CD4-positive, alpha-beta memory T cell (primary cell): ENCODE measurements around the gene CD300LF. TPM values are rescaled to one million over a fixed set of nuclear protein-coding genes. Genes with fewer than 3 reads are reported as not detected.

ENCODE experiments used
- CTCF ChIA-PET: fragments of 350-600 bp; sonication (Branson Sonifier 250); formaldehyde crosslinking; loops from one replicate; lab custom pipeline; 2021; ENCODE audit warnings: inconsistent platforms; ENCODE audit not compliant: partially characterized antibody; lab: Charles Lee
- POLR2A ChIA-PET: fragments of 350-600 bp; sonication (Branson Sonifier 250); formaldehyde crosslinking; loops from one replicate; lab custom pipeline; 2021; ENCODE audit not compliant: partially characterized antibody; lab: Charles Lee
- DNase-seq, 5 donors: peaks; one replicate each; pipeline versions ENCODE4 v3.0.0 to v3.0.0-alpha.2; 2020 to 2022; ENCODE audit warnings: mixed read lengths in 1 of 5
- H3K27ac ChIP-seq: one replicate; pipeline ENCODE4 v1.7.0; 2013; ENCODE audit warnings: low read depth, low read length
- H3K27me3 ChIP-seq: 2 replicates; pipeline ENCODE4 v1.7.0; 2013; ENCODE audit warnings: mild to moderate bottlenecking, low read length, moderate library complexity; ENCODE audit not compliant: insufficient read depth
- H3K36me3 ChIP-seq: 2 replicates; pipeline ENCODE4 v1.7.0; 2013; ENCODE audit warnings: mild to moderate bottlenecking, low read length, moderate library complexity; ENCODE audit not compliant: insufficient read depth
- H3K4me1 ChIP-seq: 2 replicates; pipeline ENCODE4 v1.7.0; 2013; ENCODE audit warnings: mild to moderate bottlenecking, low read length, moderate library complexity; ENCODE audit not compliant: insufficient read depth
- H3K4me3 ChIP-seq, 2 donors: one replicate each; pipeline ENCODE4 v1.7.0; 2013; ENCODE audit warnings: low read length in 2 of 2, mild to moderate bottlenecking in 1 of 2
- H3K9me3 ChIP-seq, 2 donors: one replicate each; pipeline ENCODE4 v1.7.0; 2013; ENCODE audit warnings: low read length in 2 of 2, control low read depth in 1 of 2; ENCODE audit not compliant: control insufficient read depth in 1 of 2
- H3K27ac Mint-ChIP-seq, 7 donors: one replicate each; pipeline ENCODE4 v1.8.0; 2020 to 2021; ENCODE audit warnings: mixed read lengths in 7 of 7, mild to moderate bottlenecking in 6 of 7, inconsistent platforms in 3 of 7, moderate library complexity in 3 of 7
- H3K27me3 Mint-ChIP-seq, 2 donors: one replicate each; pipeline ENCODE4 v1.8.0; 2020 to 2021; ENCODE audit warnings: mixed read lengths in 2 of 2
- H3K36me3 Mint-ChIP-seq, 2 donors: one replicate each; pipeline ENCODE4 v1.8.0; 2020 to 2021; ENCODE audit warnings: mixed read lengths in 2 of 2, inconsistent platforms in 1 of 2, mild to moderate bottlenecking in 1 of 2
- H3K4me1 Mint-ChIP-seq, 4 donors: one replicate each; pipeline ENCODE4 v1.8.0; 2020 to 2021; ENCODE audit warnings: mixed read lengths in 4 of 4, mild to moderate bottlenecking in 1 of 4
- H3K4me3 Mint-ChIP-seq, 8 donors: one replicate each; pipeline ENCODE4 v1.8.0; 2020 to 2021; ENCODE audit warnings: mixed read lengths in 8 of 8, mild to moderate bottlenecking in 7 of 8, moderate library complexity in 6 of 8, inconsistent platforms in 3 of 8
- H3K9me3 Mint-ChIP-seq, 8 donors: one replicate each; pipeline ENCODE4 v1.8.0; 2020 to 2021; ENCODE audit warnings: mixed read lengths in 8 of 8, mild to moderate bottlenecking in 5 of 8, inconsistent platforms in 3 of 8, moderate library complexity in 1 of 8
- intact Hi-C: fragments of 100-400 bp; cut with micrococcal nuclease; formaldehyde crosslinking; loops from one replicate; pipeline ENCODE4 v1.15.1; 2023
- polyA plus RNA-seq, 2 donors: library from polyadenylated mRNA; unstranded; fragments of 300-500 nt; fragmentation: Illumina TruSeq; gene quantifications; one replicate each; pipeline ENCODE4 v1.2.3, GENCODE V29; 2021
- total RNA-seq, 2 experiments: library from RNA; stranded (reverse); gene quantifications; one replicate each; pipeline ENCODE4 v1.2.3, GENCODE V29; 2021

The CD300LF gene
- total and polyA plus RNA-seq, 4 experiments from 2014 or later = 0.23 TPM; not detected in 3

- no peak for DNase-seq
- no peaks in the 10 kb centered on the region for H3K36me3 Mint-ChIP-seq
- no peaks in the 10 kb centered on the region for H3K9me3 ChIP-seq
- no peaks in the 10 kb centered on the region for H3K36me3 ChIP-seq
- H3K27me3 Mint-ChIP-seq = peaks cover 3 to 5% of the 10 kb centered on the region in 2 donors
- CTCF ChIA-PET = interaction anchor here (1.0 to 1.6 kb wide), 4 partner anchors 9 to 45 kb away, joined by 4 to 7 read pairs (median 5); no protein-coding TSS in a partner anchor
- intact Hi-C loops = no loop called here
- H3K27ac ChIP-seq = no peak overlapping the region
- no peak overlapping the region for H3K4me3 ChIP-seq
- POLR2A ChIA-PET = interaction anchor here (0.9 kb wide), 1 partner anchor 36 kb away, joined by 3 read pairs; no protein-coding TSS in a partner anchor
- no peaks in the 10 kb centered on the region for H3K27me3 ChIP-seq
- no peak overlapping the region for H3K4me3 Mint-ChIP-seq
- H3K4me1 Mint-ChIP-seq = no peaks in the 10 kb centered on the region
- H3K27ac Mint-ChIP-seq = no peak overlapping the region
- H3K4me1 ChIP-seq = no peaks in the 10 kb centered on the region
- no peaks in the 10 kb centered on the region for H3K9me3 Mint-ChIP-seq
These were observed 10.4 kb downstream of the CD300LF start for GRCh38 chr17:74702116-74702871.

GRCh38 chr17:74699236-74699635, 13.5 kb downstream of the CD300LF start:
- no peaks in the 10 kb centered on the region for H3K9me3 ChIP-seq
- H3K27me3 ChIP-seq = no peaks in the 10 kb centered on the region
- H3K36me3 ChIP-seq = no peaks in the 10 kb centered on the region
- H3K4me1 ChIP-seq = no peaks in the 10 kb centered on the region
- no peak overlapping the region for H3K4me3 ChIP-seq
- H3K27ac ChIP-seq = no peak overlapping the region
- H3K4me1 Mint-ChIP-seq = no peaks in the 10 kb centered on the region
- H3K27ac Mint-ChIP-seq = no peak overlapping the region
- intact Hi-C loops = no loop called here
- no peak for DNase-seq
- no peak overlapping the region for H3K4me3 Mint-ChIP-seq
- peaks cover 1 to 5% of the 10 kb centered on the region in 2 donors for H3K27me3 Mint-ChIP-seq
- ChIA-PET CTCF (no interaction called here), POLR2A (no interaction called here)
- no peaks in the 10 kb centered on the region for H3K9me3 Mint-ChIP-seq
- peaks cover 0 to 3% of the 10 kb centered on the region in 2 donors for H3K36me3 Mint-ChIP-seq

GRCh38 chr17:74698069-74698468, 14.7 kb downstream of the CD300LF start:
- H3K36me3 ChIP-seq = no peaks in the 10 kb centered on the region

DNA sequence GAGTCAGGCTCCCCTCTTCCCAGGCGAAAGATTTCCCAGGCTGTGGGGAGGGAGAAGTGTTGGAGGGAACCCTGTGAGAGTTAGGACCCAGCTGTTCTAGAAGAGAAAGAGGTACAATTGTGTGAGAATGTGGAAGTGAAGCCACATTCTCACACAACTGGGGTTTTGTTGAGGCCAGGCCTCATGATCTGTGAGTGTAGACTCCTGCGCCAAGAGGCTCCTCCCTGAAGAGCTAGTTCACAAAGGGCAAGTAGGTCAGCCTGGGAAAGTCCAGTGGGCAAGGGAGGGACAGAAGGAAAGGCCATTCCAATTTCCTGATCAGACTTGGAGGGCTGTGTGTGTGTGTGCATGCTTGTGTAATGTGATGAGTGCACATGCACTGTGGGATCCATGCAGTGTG, 15.2 kb downstream of the CD300LF start:
- no peaks in the 10 kb centered on the region for H3K27me3 ChIP-seq
- H3K27ac ChIP-seq = no peak overlapping the region
- Mint-ChIP-seq H3K4me3 (no peak overlapping the region), H3K27me3 (peaks cover 1 to 8% of the 10 kb centered on the region in 2 donors), H3K9me3 (peaks cover 0 to 3% (median 0%) of the 10 kb centered on the region in 8 donors), H3K36me3 (peaks cover 0 to 4% of the 10 kb centered on the region in 2 donors), H3K27ac (no peak overlapping the region), H3K4me1 (no peaks in the 10 kb centered on the region)
- H3K4me1 ChIP-seq = no peaks in the 10 kb centered on the region
- H3K4me3 ChIP-seq = no peak overlapping the region
- intact Hi-C loops = no loop called here
- no peak for DNase-seq
- CTCF ChIA-PET = no interaction called here
- no peaks in the 10 kb centered on the region for H3K36me3 ChIP-seq
- H3K9me3 ChIP-seq = no peaks in the 10 kb centered on the region
- POLR2A ChIA-PET = interaction anchor here (0.8 kb wide), 1 partner anchor 40 kb away, joined by 3 read pairs; no protein-coding TSS in a partner anchor

More at GRCh38 chr17:74698069-74698468, 14.7 kb downstream of the CD300LF start:
- Histone ChIP-seq H3K9me3 (no peaks in the 10 kb centered on the region), H3K4me1 (no peaks in the 10 kb centered on the region), H3K4me3 (no peak overlapping the region), H3K27me3 (no peaks in the 10 kb centered on the region), H3K27ac (no peak overlapping the region)
- no peak overlapping the region for H3K4me3 Mint-ChIP-seq
- intact Hi-C loops = no loop called here
- POLR2A ChIA-PET = interaction anchor here (0.8 kb wide), 1 partner anchor 40 kb away, joined by 3 read pairs; no protein-coding TSS in a partner anchor
- no peak for DNase-seq
- peaks cover 1 to 8% of the 10 kb centered on the region in 2 donors for H3K27me3 Mint-ChIP-seq
- CTCF ChIA-PET = no interaction called here
- H3K4me1 Mint-ChIP-seq = no peaks in the 10 kb centered on the region
- H3K27ac Mint-ChIP-seq = no peak overlapping the region
- no peaks in the 10 kb centered on the region for H3K9me3 Mint-ChIP-seq
- H3K36me3 Mint-ChIP-seq = peaks cover 0 to 4% of the 10 kb centered on the region in 2 donors

- H3K4me1 Mint-ChIP-seq = peaks cover 0 to under 1% (median 0%) of the 10 kb centered on the region in 4 donors
- no peak overlapping the region for H3K27ac Mint-ChIP-seq
- intact Hi-C loops = no loop called here
- H3K36me3 ChIP-seq = no peaks in the 10 kb centered on the region
- peaks cover 0 to 4% of the 10 kb centered on the region in 2 donors for H3K36me3 Mint-ChIP-seq
- H3K4me3 Mint-ChIP-seq = no peak overlapping the region
- ChIA-PET POLR2A (no interaction called here), CTCF (interaction anchor here (1.1 kb wide), 1 partner anchor 20 kb away, joined by 3 read pairs; no protein-coding TSS in a partner anchor)
- no peaks in the 10 kb centered on the region for H3K27me3 ChIP-seq
- peaks cover 0 to 3% (median 0%) of the 10 kb centered on the region in 8 donors for H3K9me3 Mint-ChIP-seq
- DNase-seq = no peak
- H3K27ac ChIP-seq = no peak overlapping the region
- H3K4me1 ChIP-seq = no peaks in the 10 kb centered on the region
- H3K4me3 ChIP-seq = no peak overlapping the region
- H3K9me3 ChIP-seq = no peaks in the 10 kb centered on the region
- H3K27me3 Mint-ChIP-seq = peaks cover 1 to 8% of the 10 kb centered on the region in 2 donors
These were observed 17.1 kb downstream of the CD300LF start for GRCh38 chr17:74695629-74696028.

DNA sequence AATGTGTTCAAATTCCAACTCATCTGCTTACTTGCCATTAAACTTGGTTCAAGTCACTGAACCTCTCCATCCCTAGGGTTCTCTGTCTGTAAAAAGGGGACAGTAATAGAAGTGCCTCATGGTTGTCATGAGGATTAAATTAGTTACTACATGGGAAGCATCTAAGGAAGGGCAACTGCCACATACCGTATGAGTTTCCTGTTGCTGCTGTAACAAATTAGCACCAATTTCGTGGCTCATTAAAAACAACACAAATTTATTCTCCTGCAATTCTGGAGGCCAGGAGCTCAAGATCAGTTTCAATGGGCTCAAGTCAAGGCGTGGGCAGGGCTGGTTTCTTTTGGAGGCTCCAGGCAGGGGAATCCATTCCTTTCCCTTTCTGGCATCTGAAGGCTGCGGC, 18.6 kb downstream of the CD300LF start:
- H3K27me3 ChIP-seq = no peaks in the 10 kb centered on the region
- POLR2A ChIA-PET = no interaction called here
- Mint-ChIP-seq H3K9me3 (peaks cover 0 to 3% (median 0%) of the 10 kb centered on the region in 8 donors), H3K4me1 (peaks cover 0 to 3% (median 0%) of the 10 kb centered on the region in 4 donors), H3K27me3 (peaks cover 0 to 6% of the 10 kb centered on the region in 2 donors), H3K36me3 (peaks cover 0 to 4% of the 10 kb centered on the region in 2 donors), H3K27ac (no peak overlapping the region), H3K4me3 (no peak overlapping the region)
- no peak for DNase-seq
- H3K9me3 ChIP-seq = no peaks in the 10 kb centered on the region
- no peak overlapping the region for H3K4me3 ChIP-seq
- H3K36me3 ChIP-seq = no peaks in the 10 kb centered on the region
- no peak overlapping the region for H3K27ac ChIP-seq
- CTCF ChIA-PET = no interaction called here
- intact Hi-C loops = no loop called here
- no peaks in the 10 kb centered on the region for H3K4me1 ChIP-seq

DNA sequence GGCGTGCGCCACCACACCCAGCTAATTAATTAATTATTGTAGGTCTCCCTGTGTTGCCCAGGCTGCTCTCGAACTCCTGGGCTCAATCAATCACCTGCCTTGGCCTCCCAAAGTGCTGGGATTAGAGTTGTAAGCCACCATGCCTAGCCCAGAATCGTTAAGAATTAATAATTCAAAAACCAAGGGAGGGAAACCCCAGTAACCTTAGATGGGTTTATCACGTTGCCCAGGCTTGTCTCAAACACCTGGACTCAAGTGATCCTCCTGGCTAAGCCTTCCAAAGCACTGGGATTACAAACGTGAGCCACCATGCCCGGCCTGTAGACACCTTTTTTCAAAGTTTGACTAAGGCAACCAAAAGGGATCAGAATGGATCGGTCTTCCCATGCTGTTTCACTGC, 21.6 kb downstream of the CD300LF start:
- Mint-ChIP-seq H3K36me3 (peaks cover 0 to 4% of the 10 kb centered on the region in 2 donors), H3K4me3 (no peak overlapping the region), H3K27me3 (peaks cover 0 to 3% of the 10 kb centered on the region in 2 donors), H3K9me3 (peaks cover 0 to 3% (median 0%) of the 10 kb centered on the region in 8 donors), H3K27ac (no peak overlapping the region), H3K4me1 (peaks cover 0 to 3% (median 0%) of the 10 kb centered on the region in 4 donors)
- Histone ChIP-seq H3K27ac (no peak overlapping the region), H3K9me3 (no peaks in the 10 kb centered on the region), H3K36me3 (no peaks in the 10 kb centered on the region), H3K4me1 (no peaks in the 10 kb centered on the region), H3K4me3 (no peak overlapping the region), H3K27me3 (no peaks in the 10 kb centered on the region)
- ChIA-PET CTCF (interaction anchor here (1.4 kb wide), 1 partner anchor 45 kb away, joined by 6 read pairs; no protein-coding TSS in a partner anchor), POLR2A (no interaction called here)
- intact Hi-C loops = no loop called here
- no peak for DNase-seq
